Measurements from ENCODE around the gene NPC1. TPM values are rescaled to one million over a fixed set of nuclear protein-coding genes. Genes with fewer than 3 reads are reported as not detected.
A peak's percentile ranks its signal among the peaks of the same experiment; 100 is the strongest.
"Not testable (repeated sequence)": the region's sequence is repeated elsewhere in the genome, so short reads cannot be mapped to it uniquely, and the experiment has no call there.

Gene NPC1
- total RNA-seq, 1 experiment from 2014 or later: 31.8 TPM

GRCh38 chr18:23503963-23504344 is 82.4 kb downstream of the NPC1 start:
- DNase-seq (ENCODE audit: low spot score): peak; percentile 17
- in situ Hi-C loops (cut with HindIII; ENCODE audit: low sequenced_read_pairs): no loop called here

DNA sequence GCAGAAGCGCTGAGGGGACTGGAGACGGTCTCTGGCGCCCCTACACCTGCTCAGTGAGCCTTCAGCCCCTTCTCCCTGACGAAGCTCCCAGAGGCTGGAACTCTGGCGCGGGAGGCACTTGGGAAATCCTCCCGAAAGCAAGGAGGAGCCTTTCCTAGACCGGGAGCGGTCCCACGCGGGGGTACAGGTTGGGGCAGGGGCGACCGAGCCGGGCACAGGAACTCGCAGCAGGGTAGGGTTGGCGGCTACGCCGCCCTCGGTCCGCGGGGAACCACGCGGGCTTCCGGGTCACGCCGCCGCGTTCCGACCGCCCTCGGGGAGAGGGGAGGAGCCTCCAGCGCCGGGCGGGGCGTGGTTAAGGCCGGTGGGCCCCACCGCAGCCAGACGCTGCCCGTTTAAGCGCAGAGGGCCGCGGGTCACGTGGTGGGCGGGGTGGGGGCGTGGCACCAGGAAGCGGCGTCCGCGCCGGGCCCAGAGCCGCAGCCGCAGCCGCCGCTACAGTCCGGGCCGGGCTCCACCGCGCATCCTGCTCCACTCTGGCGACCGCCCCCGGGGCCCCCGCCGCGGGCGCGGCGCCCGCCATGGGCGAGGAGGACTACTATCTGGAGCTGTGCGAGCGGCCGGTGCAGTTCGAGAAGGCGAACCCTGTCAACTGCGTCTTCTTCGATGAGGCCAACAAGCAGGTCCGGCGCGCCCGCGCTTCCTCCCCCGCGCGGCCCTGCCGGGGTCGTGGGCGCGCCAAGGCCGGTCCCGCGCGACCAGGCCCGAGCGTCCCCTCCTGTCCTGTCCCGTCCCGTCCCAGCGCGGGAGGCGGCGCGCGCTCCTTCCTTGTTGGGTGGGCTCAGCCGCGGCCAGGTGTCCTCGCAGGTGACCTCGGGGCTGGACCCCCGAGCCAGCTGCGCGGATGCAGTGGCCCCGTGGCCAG is 83.0 kb downstream of the NPC1 start, which contains the start of gene RMC1:
TSS of gene RMC1 (plus strand) at position 474 of the 925 bp plus-strand sequence. CDS start at position 582, 108 bp downstream.
- DNase-seq (ENCODE audit: low spot score): peak; percentile 92
- in situ Hi-C loops (cut with HindIII; ENCODE audit: low sequenced_read_pairs): no loop called here

GRCh38 chr18:23502516-23503037 is 83.7 kb downstream of the NPC1 start:
- in situ Hi-C loops (cut with HindIII; ENCODE audit: low sequenced_read_pairs): no loop called here
- no peak for DNase-seq (ENCODE audit: low spot score)

GRCh38 chr18:23501626-23502025 is 84.7 kb downstream of the NPC1 start:
- no peak for DNase-seq (ENCODE audit: low spot score)
- in situ Hi-C loops (cut with HindIII; ENCODE audit: low sequenced_read_pairs): no loop called here

DNA sequence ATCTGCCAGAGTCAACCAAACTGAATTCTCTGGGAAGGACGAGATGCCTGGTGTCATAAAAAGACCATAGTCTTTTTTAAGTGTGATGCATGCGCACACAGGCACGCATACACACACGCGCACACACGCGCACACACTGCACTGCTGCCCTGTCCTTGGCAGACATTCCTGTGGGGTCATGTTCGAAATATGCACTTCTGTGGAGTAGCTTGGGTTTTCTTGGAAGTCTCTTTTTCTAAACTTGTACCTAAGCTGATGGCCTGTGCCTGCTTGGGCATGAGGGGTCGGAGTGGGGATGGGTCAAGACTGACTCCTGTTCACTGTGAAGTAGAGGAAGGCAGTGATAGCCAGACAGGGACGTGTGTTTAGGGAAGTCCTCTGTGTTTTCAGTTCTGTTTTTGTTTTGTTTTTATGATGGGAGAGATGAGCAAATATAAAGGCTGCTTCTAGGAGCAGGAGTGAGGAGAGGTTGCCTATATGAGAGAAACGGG is 87.0 kb downstream of the NPC1 start:
- in situ Hi-C loops (cut with HindIII; ENCODE audit: low sequenced_read_pairs): no loop called here
- DNase-seq (ENCODE audit: low spot score): no peak

GRCh38 chr18:23498877-23499276 is 87.4 kb downstream of the NPC1 start:
- in situ Hi-C loops (cut with HindIII; ENCODE audit: low sequenced_read_pairs): no loop called here

GRCh38 chr18:23498117-23498516 is 88.2 kb downstream of the NPC1 start:
- no peak for DNase-seq (ENCODE audit: low spot score)
- in situ Hi-C loops (cut with HindIII; ENCODE audit: low sequenced_read_pairs): no loop called here

More at GRCh38 chr18:23498877-23499276, 87.4 kb downstream of the NPC1 start:
- DNase-seq (ENCODE audit: low spot score): peak; percentile 51

DNA sequence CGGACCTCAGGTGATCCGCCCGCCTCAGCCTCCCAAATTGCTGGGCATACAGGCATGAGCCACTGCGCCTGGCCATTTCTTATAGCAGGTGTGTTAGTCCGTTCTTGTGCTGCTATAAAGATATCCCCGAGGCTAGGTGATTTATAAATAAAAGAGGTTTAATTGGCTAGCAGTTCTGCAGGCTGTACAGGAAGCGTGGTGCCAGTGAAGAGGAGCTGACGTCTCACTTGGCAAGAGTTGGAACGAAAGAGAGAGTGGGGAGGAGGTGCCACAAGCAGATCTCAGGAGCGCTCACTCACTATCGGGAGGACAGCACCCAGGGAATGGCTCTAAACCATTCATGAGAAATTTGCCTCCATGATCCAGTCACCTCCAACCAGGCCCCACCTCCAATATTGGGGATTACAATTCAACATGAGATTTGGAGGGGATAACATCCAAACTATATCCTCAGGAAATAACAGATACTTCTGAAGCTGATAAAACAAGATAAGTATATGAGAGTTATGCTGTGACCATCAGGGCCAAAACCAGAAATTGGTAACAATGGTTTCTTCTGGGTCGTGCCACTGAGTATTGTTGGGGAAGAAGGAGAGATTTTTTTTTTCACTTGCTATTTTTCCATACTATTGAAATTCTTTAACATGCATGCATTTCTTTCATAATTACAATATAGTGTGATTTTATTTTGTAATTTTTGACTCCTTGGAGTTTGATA is 90.4 kb downstream of the NPC1 start:
- in situ Hi-C loops (cut with HindIII; ENCODE audit: low sequenced_read_pairs): no loop called here

GRCh38 chr18:23494992-23495391 is 91.3 kb downstream of the NPC1 start:
- no peak for DNase-seq (ENCODE audit: low spot score)
- in situ Hi-C loops (cut with HindIII; ENCODE audit: low sequenced_read_pairs): no loop called here

More for the DNA sequence above, 90.4 kb downstream of the NPC1 start:
- DNase-seq (ENCODE audit: low spot score): peak; percentile 36

- DNase-seq (ENCODE audit: low spot score): no peak
- in situ Hi-C loops (cut with HindIII; ENCODE audit: low sequenced_read_pairs): no loop called here
These were observed 92.7 kb downstream of the NPC1 start for GRCh38 chr18:23493654-23494053.

GRCh38 chr18:23489586-23489985 is 96.7 kb downstream of the NPC1 start:
- DNase-seq (ENCODE audit: low spot score); in situ Hi-C loops (cut with HindIII; ENCODE audit: low sequenced_read_pairs): not testable (repeated sequence)

DNA sequence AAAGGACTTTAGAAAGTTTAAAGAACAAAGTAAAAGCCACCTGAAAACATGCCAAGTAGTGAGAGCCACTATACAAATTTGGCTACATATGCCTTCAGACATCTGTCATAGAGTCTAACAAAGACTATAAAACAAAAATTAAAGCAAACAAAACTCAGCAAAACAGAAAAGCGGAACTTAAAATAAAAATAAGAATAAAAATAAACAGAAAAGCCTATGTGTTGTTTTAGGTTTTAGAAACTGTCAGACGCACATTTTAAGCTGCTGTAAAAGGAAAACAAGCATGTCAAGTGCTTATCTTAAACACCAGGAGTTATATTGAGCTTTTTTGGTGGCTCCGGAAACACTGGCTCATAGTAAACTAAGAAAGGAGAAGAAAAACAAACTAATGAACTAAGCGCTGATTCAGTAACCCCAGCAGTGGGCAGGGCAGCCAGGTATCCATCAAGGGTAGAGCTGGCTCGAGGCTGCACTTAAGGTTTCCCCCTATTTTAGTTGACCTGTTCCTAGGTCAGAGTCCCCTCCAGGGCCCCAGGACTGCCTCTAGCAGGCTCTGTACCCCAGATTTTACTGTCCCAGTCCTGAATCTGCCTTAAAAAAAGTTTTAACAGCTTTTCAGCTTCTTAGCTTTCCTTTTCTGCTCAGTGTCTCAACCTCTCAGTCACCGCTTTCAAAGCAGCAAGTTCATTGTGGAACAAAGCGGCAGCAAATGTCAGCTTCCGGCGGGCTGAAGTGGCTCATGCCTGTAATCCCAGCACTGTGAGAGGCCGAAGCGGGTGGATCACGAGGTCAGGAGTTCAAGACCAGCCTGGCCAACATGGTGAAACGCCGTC is 98.4 kb downstream of the NPC1 start:
- DNase-seq (ENCODE audit: low spot score): no peak
- in situ Hi-C loops (cut with HindIII; ENCODE audit: low sequenced_read_pairs): no loop called here

GRCh38 chr18:23485386-23485785 is 100.9 kb downstream of the NPC1 start:
- in situ Hi-C loops (cut with HindIII; ENCODE audit: low sequenced_read_pairs): no loop called here
- no peak for DNase-seq (ENCODE audit: low spot score)

DNA sequence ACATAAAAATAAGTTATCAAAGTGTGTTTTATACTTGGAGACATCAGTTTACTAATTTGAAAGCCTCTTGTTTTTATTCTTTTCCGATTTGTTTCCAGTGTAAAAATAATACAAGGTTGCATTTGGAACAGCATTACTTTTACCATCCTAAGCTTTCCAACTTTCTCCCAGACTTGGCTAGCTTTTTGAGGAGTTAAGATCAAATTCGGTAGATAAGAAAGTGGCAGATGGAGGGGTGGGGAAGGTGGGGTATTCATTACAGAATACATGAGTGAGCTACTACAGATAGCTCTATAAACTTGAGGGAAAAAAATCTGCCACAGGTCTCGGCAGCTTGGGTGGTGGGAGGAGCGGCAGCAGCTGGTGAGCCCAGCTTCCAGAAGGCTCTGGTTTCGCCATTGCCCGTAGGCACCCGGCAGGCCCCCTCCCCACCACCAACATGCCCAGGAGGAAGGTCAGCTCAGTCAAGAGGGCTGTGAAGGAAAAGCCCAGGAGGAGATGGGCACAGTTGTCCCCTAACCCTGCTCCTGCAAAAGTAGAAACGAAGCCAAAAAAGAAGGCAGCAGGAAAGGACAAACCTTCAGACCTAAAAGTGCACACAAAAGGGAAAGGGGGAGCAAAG is 101.6 kb downstream of the NPC1 start:
- in situ Hi-C loops (cut with HindIII; ENCODE audit: low sequenced_read_pairs): no loop called here
- DNase-seq (ENCODE audit: low spot score): no peak

Other genes starting within 250 kb of the NPC1 start
- 27.3 and 50.2 TPM in 2 replicates for gene RIOK3, start 133.2 kb downstream of the NPC1 start, total RNA-seq (2014; rRNA removed; shearing (Covaris generic))
- 12.9 and 18.5 TPM in 2 replicates for gene RMC1, start 83.0 kb downstream of the NPC1 start, total RNA-seq (2014; rRNA removed; shearing (Covaris generic))
- gene ANKRD29, start 76.4 kb upstream of the NPC1 start, total RNA-seq (2014; rRNA removed; shearing (Covaris generic)): not detected in 2 replicates
- 0.43 and 0.44 TPM in 2 replicates for gene LAMA3, start 102.9 kb upstream of the NPC1 start, total RNA-seq (2014; rRNA removed; shearing (Covaris generic))

Data from G401 (cell line).